HepG2 (cell line): ENCODE data around the gene METTL27. TPM values are rescaled to one million over a fixed set of nuclear protein-coding genes. Genes with fewer than 3 reads are reported as not detected.

Source experiments
- AKAP8 ChIP-seq: sonication (generic); formaldehyde crosslinking; IDR thresholded peaks from 2 replicates; pipeline ENCODE4 v1.5.1; 2020; ENCODE audit warnings: mild to moderate bottlenecking, missing genetic modification reagents
- HOXA7 ChIP-seq: sonication (generic); formaldehyde crosslinking; IDR thresholded peaks from 2 replicates; pipeline ENCODE4 v1.8.1; 2022; ENCODE audit warnings: mild to moderate bottlenecking, missing genetic modification reagents, moderate library complexity
- KDM1A ChIP-seq: IDR thresholded peaks from 2 replicates; pipeline ENCODE4 v1.6.1; 2016; ENCODE audit warnings: missing compliant biosample characterization
- MYNN ChIP-seq: sonication (generic); formaldehyde crosslinking; IDR thresholded peaks from 2 replicates; pipeline ENCODE4 v1.4.0; 2020; ENCODE audit warnings: mild to moderate bottlenecking, low read depth, missing genetic modification reagents
- NFIC ChIP-seq: IDR thresholded peaks from 2 replicates; pipeline ENCODE4 v1.6.1; 2012; ENCODE audit warnings: mild to moderate bottlenecking, low read length, inconsistent platforms
- PHF5A ChIP-seq: IDR thresholded peaks from one replicate; pipeline ENCODE4 v1.6.1; 2018; ENCODE audit warnings: low read depth, missing genetic modification reagents; ENCODE audit not compliant: unreplicated experiment
- PLRG1 ChIP-seq: fragments of 450-650 bp; conservative IDR thresholded peaks from 2 replicates; pipeline ENCODE4 v1.6.1; 2016
- RBAK ChIP-seq: sonication (generic); formaldehyde crosslinking; IDR thresholded peaks from 2 replicates; pipeline ENCODE4 v1.5.1; 2020; ENCODE audit warnings: mild to moderate bottlenecking, missing genetic modification reagents
- YEATS4 ChIP-seq: sonication (generic); formaldehyde crosslinking; IDR thresholded peaks from 2 replicates; pipeline ENCODE4 v1.4.0; 2020; ENCODE audit warnings: missing genetic modification reagents, borderline replicate concordance
- ZFY ChIP-seq: sonication (generic); formaldehyde crosslinking; IDR thresholded peaks from 2 replicates; pipeline ENCODE4 v1.4.0; 2020; ENCODE audit warnings: missing genetic modification reagents
- ZNF263 ChIP-seq: sonication (generic); formaldehyde crosslinking; IDR thresholded peaks from 2 replicates; pipeline ENCODE4 v1.4.0; 2020; ENCODE audit warnings: missing genetic modification reagents
- ZNF441 ChIP-seq: sonication (generic); formaldehyde crosslinking; IDR thresholded peaks from 2 replicates; pipeline ENCODE4 v1.7.0; 2021; ENCODE audit warnings: missing genetic modification reagents, borderline replicate concordance
- ZNF460 ChIP-seq: sonication (generic); formaldehyde crosslinking; IDR thresholded peaks from 2 replicates; pipeline ENCODE4 v1.5.1; 2020; ENCODE audit warnings: missing genetic modification reagents, mild to moderate bottlenecking, borderline replicate concordance
- ZNF547 ChIP-seq: sonication (generic); formaldehyde crosslinking; IDR thresholded peaks from 2 replicates; pipeline ENCODE4 v1.5.1; 2020; ENCODE audit warnings: mild to moderate bottlenecking, missing genetic modification reagents
- ZNF644 ChIP-seq: IDR thresholded peaks from 2 replicates; pipeline ENCODE4 v1.6.1; 2016; ENCODE audit warnings: low read depth
- ZNF782 ChIP-seq: sonication (generic); formaldehyde crosslinking; IDR thresholded peaks from 2 replicates; pipeline ENCODE4 v1.4.0; 2020; ENCODE audit warnings: missing genetic modification reagents, mild to moderate bottlenecking, borderline replicate concordance
- polyA plus RNA-seq, 8 experiments: library from polyadenylated mRNA; depleted of rRNA in 3 of 8; stranded (reverse) in 7 of 8; unstranded in 1 of 8; fragments of >200 nt; fragmentation: Illumina TruSeq in 4 of 8; extraction: Trizol in 4 of 8; gene quantifications; 2 replicates each; pipeline versions ENCODE4 v1.2.1 to v1.2.3, GENCODE V29; 2011 to 2016; ENCODE audit warnings: low read depth in 4 of 8, missing spikeins in 1 of 8, mixed read lengths in 1 of 8; ENCODE audit not compliant: insufficient read depth in 1 of 8
- total RNA-seq, 5 experiments: library from RNA; depleted of rRNA; stranded (reverse); fragments of >200 nt; fragmentation: Illumina TruSeq; extraction: Trizol; gene quantifications; 2 replicates each; pipeline ENCODE4 v1.2.3, GENCODE V29; 2016; ENCODE audit warnings: low read depth in 1 of 5
- TF ChIP-seq, protein P1 (sequence below): sonication (generic); formaldehyde crosslinking; IDR thresholded peaks from 2 replicates; pipeline ENCODE4 v1.4.0; 2020; ENCODE audit warnings: low read depth, missing genetic modification reagents
- TF ChIP-seq, protein P2 (sequence below): sonication (generic); formaldehyde crosslinking; IDR thresholded peaks from 2 replicates; pipeline ENCODE4 v1.8.0; 2022; ENCODE audit warnings: mild to moderate bottlenecking, missing genetic modification reagents, moderate library complexity
- TF ChIP-seq, protein P3 (sequence below): sonication (generic); formaldehyde crosslinking; IDR thresholded peaks from 2 replicates; pipeline ENCODE4 v1.4.0; 2020; ENCODE audit warnings: missing genetic modification reagents
- TF ChIP-seq, protein P4 (sequence below): sonication (generic); formaldehyde crosslinking; IDR thresholded peaks from 2 replicates; pipeline ENCODE4 v1.8.1; 2023; ENCODE audit warnings: mild to moderate bottlenecking, moderate library complexity, missing genetic modification reagents

The METTL27 gene
- total and polyA plus RNA-seq, 2 of the 13 experiments (the other 11 are each of a cell fraction or from before 2014, with no cell fraction given) = 2.0 to 3.0 TPM

DNA sequence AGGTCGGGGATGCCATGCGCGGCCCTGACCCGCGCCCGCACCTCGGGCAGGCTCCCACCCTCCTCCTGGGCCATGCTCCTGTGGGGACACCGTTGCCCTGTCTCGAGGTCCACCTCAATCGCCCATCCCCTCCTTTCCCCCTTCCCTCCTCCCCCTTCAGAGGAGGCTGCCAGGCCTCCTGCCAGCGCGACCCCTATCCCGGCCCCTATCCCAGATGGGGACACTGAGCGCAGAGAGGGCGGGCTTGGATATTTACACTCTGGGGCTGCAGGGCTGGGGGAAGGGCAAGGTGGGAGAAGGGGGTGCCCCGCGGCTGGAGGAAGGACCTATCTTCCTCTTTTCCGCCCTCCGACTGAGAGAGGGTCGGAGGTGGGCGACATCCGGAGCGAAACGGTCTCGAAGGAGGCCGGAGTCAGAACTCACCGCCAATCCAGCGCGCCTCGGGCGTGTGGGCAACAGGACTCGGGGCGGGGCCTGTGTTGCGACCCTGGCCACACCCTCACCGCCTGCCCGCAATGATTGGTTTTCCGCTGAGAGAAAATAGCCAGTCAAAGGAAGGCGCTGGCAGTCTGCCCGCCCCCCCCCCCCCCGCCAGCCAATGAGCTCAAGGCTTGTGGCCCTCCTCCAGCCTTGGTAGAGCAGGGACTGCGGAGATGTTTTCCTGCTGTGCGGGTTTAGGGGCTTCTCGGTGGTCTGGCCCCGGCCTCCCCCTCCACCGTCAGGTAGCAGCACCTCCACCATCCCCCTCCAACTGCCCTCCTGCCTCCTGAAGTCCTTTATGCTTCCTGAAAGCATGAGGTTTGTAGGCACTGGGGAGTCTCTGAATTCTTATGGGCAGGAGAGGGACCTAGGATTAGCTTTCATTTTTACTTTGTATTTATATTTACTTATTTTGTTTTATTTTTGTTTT, at the start of gene METTL27 (continued):
- TF ChIP-seq, protein P1, sequence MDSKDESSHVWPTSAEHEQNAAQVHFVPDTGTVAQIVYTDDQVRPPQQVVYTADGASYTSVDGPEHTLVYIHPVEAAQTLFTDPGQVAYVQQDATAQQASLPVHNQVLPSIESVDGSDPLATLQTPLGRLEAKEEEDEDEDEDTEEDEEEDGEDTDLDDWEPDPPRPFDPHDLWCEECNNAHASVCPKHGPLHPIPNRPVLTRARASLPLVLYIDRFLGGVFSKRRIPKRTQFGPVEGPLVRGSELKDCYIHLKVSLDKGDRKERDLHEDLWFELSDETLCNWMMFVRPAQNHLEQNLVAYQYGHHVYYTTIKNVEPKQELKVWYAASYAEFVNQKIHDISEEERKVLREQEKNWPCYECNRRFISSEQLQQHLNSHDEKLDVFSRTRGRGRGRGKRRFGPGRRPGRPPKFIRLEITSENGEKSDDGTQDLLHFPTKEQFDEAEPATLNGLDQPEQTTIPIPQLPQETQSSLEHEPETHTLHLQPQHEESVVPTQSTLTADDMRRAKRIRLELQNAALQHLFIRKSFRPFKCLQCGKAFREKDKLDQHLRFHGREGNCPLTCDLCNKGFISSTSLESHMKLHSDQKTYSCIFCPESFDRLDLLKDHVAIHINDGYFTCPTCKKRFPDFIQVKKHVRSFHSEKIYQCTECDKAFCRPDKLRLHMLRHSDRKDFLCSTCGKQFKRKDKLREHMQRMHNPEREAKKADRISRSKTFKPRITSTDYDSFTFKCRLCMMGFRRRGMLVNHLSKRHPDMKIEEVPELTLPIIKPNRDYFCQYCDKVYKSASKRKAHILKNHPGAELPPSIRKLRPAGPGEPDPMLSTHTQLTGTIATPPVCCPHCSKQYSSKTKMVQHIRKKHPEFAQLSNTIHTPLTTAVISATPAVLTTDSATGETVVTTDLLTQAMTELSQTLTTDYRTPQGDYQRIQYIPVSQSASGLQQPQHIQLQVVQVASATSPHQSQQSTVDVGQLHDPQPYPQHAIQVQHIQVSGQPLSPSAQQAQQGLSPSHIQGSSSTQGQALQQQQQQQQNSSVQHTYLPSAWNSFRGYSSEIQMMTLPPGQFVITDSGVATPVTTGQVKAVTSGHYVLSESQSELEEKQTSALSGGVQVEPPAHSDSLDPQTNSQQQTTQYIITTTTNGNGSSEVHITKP (CRISPR knock-in tag) = no peak
- TF ChIP-seq AKAP8 (CRISPR knock-in tag) (no peak), ZNF460 (CRISPR knock-in tag) (no peak), MYNN (CRISPR knock-in tag) (no peak), HOXA7 (CRISPR knock-in tag) (no peak), PHF5A (CRISPR knock-in tag) (no peak), YEATS4 (CRISPR knock-in tag) (no peak; the same call in 1 of the 2 replicates), ZNF782 (CRISPR knock-in tag) (0 out of 2 replicates have a peak, but pooled peaks have one; percentile 10), RBAK (CRISPR knock-in tag) (0 out of 2 replicates have a peak, but pooled peaks have one; percentile 63), PLRG1 (no peak), ZNF547 (CRISPR knock-in tag) (0 out of 2 replicates have a peak, but pooled peaks have one; percentile 49), ZFY (CRISPR knock-in tag) (peak; percentile 67), ZNF644 (no peak), NFIC (no peak), ZNF263 (no peak; the same call in 1 of the 2 replicates), KDM1A (CRISPR knock-in tag) (no peak), ZNF441 (CRISPR knock-in tag) (peak; percentile 98)
- TF ChIP-seq, protein P2, sequence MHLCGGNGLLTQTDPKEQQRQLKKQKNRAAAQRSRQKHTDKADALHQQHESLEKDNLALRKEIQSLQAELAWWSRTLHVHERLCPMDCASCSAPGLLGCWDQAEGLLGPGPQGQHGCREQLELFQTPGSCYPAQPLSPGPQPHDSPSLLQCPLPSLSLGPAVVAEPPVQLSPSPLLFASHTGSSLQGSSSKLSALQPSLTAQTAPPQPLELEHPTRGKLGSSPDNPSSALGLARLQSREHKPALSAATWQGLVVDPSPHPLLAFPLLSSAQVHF (CRISPR knock-in tag) = no peak
- TF ChIP-seq, protein P3, sequence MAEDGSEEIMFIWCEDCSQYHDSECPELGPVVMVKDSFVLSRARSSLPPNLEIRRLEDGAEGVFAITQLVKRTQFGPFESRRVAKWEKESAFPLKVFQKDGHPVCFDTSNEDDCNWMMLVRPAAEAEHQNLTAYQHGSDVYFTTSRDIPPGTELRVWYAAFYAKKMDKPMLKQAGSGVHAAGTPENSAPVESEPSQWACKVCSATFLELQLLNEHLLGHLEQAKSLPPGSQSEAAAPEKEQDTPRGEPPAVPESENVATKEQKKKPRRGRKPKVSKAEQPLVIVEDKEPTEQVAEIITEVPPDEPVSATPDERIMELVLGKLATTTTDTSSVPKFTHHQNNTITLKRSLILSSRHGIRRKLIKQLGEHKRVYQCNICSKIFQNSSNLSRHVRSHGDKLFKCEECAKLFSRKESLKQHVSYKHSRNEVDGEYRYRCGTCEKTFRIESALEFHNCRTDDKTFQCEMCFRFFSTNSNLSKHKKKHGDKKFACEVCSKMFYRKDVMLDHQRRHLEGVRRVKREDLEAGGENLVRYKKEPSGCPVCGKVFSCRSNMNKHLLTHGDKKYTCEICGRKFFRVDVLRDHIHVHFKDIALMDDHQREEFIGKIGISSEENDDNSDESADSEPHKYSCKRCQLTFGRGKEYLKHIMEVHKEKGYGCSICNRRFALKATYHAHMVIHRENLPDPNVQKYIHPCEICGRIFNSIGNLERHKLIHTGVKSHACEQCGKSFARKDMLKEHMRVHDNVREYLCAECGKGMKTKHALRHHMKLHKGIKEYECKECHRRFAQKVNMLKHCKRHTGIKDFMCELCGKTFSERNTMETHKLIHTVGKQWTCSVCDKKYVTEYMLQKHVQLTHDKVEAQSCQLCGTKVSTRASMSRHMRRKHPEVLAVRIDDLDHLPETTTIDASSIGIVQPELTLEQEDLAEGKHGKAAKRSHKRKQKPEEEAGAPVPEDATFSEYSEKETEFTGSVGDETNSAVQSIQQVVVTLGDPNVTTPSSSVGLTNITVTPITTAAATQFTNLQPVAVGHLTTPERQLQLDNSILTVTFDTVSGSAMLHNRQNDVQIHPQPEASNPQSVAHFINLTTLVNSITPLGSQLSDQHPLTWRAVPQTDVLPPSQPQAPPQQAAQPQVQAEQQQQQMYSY (CRISPR knock-in tag) = no peak
- TF ChIP-seq, protein P4, sequence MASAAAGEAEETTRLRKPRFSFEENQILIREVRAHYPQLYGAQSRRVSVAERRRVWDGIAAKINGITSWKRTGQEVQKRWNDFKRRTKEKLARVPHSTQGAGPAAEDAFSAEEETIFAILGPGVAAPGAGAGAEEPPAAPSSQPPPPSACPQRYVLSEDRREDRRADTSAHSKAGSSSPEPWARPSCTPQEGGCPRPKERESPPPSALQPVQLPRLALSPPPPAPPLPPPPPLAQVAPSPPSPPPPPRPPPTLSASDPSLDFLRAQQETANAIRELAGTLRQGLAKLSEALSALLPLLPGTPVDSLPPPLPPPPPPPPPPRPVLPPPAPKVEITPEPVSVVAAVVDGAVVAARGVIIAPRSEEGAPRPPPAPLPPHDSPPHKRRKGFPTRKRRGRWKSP (CRISPR knock-in tag) = no peak
